C4-2B (cell line): ENCODE data around the gene PPP1R1B.

Experiments used
- CTCF ChIP-seq: fragments of 450-650 bp; conservative IDR thresholded peaks from 2 replicates; pipeline ENCODE4 v1.5.1; 2017; ENCODE audit warnings: mild to moderate bottlenecking
- ZFX ChIP-seq: fragments of 450-650 bp; IDR thresholded peaks from 2 replicates; pipeline ENCODE4 v1.6.1; 2017

GRCh38 chr17:39629898-39630297 lies 3.1 kb downstream of the PPP1R1B start:
- no peak for TF ChIP-seq CTCF
- no peak for TF ChIP-seq ZFX
